ENCODE data around the gene VKORC1.

VKORC1 gene

GRCh38 chr16:31125844-31126243 lies 31.2 kb upstream of the VKORC1 start:
- no peak for DNase-seq (ENCODE audit: extremely low read depth, insufficient read length)
- Histone ChIP-seq H3K36me3 (ENCODE audit: control insufficient read depth, insufficient read depth, low read length) (peaks cover 12% of the 10 kb centered on the region), H3K27me3 (replicated peaks; ENCODE audit: control insufficient read depth, insufficient read depth, low read length) (no peaks in the 10 kb centered on the region), H3K4me3 (replicated peaks; ENCODE audit: low read depth, low read length) (no peak overlapping the region)
- TF ChIP-seq CTCF (IDR thresholded peaks at IDR 0.05; ENCODE audit: insufficient read depth, low read length, poor library complexity, severe bottlenecking) = no peak

DNA sequence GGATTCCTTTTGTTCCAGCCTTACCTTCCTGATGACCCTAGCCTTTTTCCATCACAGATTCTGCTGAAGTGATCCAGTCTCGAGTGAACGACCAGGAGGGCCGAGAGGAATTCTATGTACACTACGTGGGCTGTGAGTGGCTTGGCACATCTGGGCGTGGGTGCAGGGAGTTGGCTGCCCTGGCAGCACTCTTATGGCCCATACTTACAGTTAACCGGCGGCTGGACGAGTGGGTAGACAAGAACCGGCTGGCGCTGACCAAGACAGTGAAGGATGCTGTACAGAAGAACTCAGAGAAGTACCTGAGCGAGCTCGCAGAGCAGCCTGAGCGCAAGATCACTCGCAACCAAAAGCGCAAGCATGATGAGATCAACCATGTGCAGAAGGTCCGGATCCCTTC lies 25.5 kb upstream of the VKORC1 start:
- no peak for DNase-seq (ENCODE audit: extremely low read depth, insufficient read length)
- TF ChIP-seq CTCF (IDR thresholded peaks at IDR 0.05; ENCODE audit: insufficient read depth, low read length, poor library complexity, severe bottlenecking) = no peak
- H3K4me3 ChIP-seq (replicated peaks; ENCODE audit: low read depth, low read length) = no peak overlapping the region
- peaks cover 8% of the 10 kb centered on the region for H3K36me3 ChIP-seq (ENCODE audit: control insufficient read depth, insufficient read depth, low read length)
- H3K27me3 ChIP-seq (replicated peaks; ENCODE audit: control insufficient read depth, insufficient read depth, low read length) = no peaks in the 10 kb centered on the region

DNA sequence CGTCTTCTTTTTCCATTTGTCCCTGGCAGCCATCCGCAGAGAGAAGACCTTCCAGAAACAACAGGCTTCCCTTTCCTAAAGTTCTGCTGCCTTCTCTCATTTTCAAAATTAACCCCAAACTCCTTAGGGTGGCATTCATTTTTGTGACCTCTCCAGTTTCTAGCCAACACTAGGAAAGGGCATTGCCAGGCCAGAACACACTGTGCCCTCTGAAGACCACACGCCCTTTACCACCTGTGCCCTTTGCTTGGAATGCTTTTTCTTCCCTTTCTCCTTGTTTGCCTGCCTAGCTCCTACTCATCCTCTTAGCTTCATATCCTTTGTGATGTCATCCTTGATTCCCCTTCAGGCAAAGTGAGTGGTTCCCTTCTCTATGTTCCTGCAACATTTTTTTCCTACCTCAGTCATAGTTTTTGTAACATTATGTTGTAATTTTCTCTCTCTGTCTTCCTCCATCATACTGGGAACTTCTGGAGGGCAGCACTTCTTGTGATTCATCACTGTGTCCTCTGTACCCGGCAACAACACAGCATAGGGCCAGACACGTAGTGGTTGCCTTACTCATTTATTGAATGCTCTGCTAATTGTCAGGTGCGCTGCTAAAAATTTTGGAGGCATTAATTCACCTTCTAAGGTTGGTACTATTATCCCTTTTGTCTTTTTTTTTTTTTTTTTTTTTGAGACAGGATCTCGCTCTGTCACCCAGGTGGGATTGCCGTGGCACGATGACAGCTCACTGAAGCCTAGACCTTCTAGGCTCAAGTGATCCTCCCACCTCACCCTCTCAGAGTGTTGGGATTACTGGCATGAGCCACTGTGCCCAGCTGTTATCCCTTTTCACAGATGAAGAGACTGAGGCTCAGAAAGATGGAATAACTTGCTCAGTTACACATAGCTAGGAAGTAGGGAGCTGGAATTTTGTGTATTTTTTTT lies 23.9 kb upstream of the VKORC1 start:
- Histone ChIP-seq H3K36me3 (ENCODE audit: control insufficient read depth, insufficient read depth, low read length) (peaks cover 11% of the 10 kb centered on the region), H3K4me3 (replicated peaks; ENCODE audit: low read depth, low read length) (peak overlapping the region; percentile 83), H3K27me3 (replicated peaks; ENCODE audit: control insufficient read depth, insufficient read depth, low read length) (no peaks in the 10 kb centered on the region)
- DNase-seq (ENCODE audit: extremely low read depth, insufficient read length) = no peak
- TF ChIP-seq CTCF (IDR thresholded peaks at IDR 0.05; ENCODE audit: insufficient read depth, low read length, poor library complexity, severe bottlenecking) = no peak

DNA sequence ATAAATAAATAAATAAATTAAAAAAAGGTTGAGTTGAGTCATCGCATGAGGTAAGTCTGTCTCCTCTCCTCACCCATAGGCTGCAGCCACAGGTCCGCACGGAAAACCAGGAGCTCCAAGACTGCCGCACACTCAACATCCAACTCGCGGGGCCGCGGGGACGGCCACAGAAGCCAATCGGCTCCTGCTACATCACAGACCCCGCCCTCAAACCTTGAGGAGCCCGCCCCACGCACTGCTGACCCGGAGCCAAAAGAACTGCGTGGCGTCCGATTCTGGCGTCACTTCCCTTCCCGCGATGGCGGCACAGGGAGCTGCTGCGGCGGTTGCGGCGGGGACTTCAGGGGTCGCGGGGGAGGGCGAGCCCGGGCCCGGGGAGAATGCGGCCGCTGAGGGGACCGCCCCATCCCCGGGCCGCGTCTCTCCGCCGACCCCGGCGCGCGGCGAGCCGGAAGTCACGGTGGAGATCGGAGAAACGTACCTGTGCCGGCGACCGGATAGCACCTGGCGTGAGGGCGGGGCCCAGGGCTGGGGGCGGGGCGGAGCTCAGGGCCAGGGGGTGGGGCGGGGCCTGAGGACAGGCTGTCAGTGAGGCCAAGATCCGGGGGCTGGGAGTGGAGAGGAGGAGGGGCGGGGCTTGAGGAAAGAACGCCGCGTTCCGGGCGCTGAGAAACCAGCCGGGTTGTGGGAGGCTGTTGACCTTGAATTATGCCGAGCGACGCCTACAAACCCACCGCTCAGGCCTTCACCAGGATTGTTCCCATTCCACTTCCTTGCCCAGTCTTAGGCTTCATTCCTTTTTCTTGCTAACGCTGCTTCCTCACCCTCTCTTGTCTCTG lies 23.0 kb upstream of the VKORC1 start, which contains the start of gene KAT8:
KAT8 (plus strand) TSS at position 281 of the 839 bp plus-strand sequence; CDS start at position 299, 18 bp downstream.
- peaks cover 14% of the 10 kb centered on the region for H3K36me3 ChIP-seq (ENCODE audit: control insufficient read depth, insufficient read depth, low read length)
- DNase-seq (ENCODE audit: extremely low read depth, insufficient read length) = peak; percentile 93

DNA sequence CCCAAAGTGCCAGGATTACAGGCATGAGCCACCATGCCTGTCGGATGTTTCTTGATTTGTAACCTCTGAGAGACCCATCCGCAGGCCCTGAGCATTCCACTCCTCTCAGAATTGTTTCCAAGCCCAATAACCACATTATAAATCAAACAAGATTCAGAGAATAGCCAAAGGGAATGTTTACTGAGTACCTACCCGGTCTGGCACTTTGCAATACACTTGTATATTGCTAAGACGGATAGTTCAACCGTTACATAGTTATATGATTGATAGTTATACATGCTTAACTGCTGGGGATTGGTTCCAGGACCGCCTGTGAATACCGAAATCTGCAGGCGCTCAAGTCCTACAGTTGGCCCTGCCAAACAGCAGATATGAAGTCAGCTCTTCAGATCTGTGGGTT lies 19.9 kb upstream of the VKORC1 start:
- Histone ChIP-seq H3K27me3 (replicated peaks; ENCODE audit: control insufficient read depth, insufficient read depth, low read length) (no peaks in the 10 kb centered on the region), H3K36me3 (ENCODE audit: control insufficient read depth, insufficient read depth, low read length) (peaks cover 24% of the 10 kb centered on the region), H3K4me3 (replicated peaks; ENCODE audit: low read depth, low read length) (no peak overlapping the region)
- DNase-seq (ENCODE audit: extremely low read depth, insufficient read length) = no peak
- TF ChIP-seq CTCF (IDR thresholded peaks at IDR 0.05; ENCODE audit: insufficient read depth, low read length, poor library complexity, severe bottlenecking) = no peak

More for the DNA sequence above, 23.0 kb upstream of the VKORC1 start, which contains the start of gene KAT8:
- TF ChIP-seq CTCF (IDR thresholded peaks at IDR 0.05; ENCODE audit: insufficient read depth, low read length, poor library complexity, severe bottlenecking) = no peak
- peak within 1 kb of the TSS; percentile 83 for H3K4me3 ChIP-seq (replicated peaks; ENCODE audit: low read depth, low read length)
- no peaks in the 10 kb centered on the region for H3K27me3 ChIP-seq (replicated peaks; ENCODE audit: control insufficient read depth, insufficient read depth, low read length)
